SK-MEL-5 (cell line): ENCODE results near the gene ADIPOR2. TPM values are rescaled to one million over a fixed set of nuclear protein-coding genes. Genes with fewer than 3 reads are reported as not detected.
A peak's percentile ranks its signal among the peaks of the same experiment; 100 is the strongest.
"Not testable (repeated sequence)": the region's sequence is repeated elsewhere in the genome, so short reads cannot be mapped to it uniquely, and the experiment has no call there.

Experiments
- DNase-seq: peaks from one replicate; pipeline ENCODE4 v3.0.0-alpha.2; 2016; ENCODE audit warnings: low read depth, low spot score
- in situ Hi-C: cut with HindIII; loops from 2 replicates; pipeline ENCODE4 v1.10.0; 2016; ENCODE audit warnings: low sequenced_read_pairs, high pct_unique_total_duplicates, low pct_unique_long_range_greater_than_20kb
- total RNA-seq: library from RNA; depleted of rRNA; stranded (reverse); fragments of >200 nt; shearing (Covaris generic); gene quantifications from 2 replicates; pipeline ENCODE4 v1.2.3, GENCODE V29; 2014

Gene ADIPOR2
- total RNA-seq, 1 experiment from 2014 or later, result 61.3 TPM

- DNase-seq, result no peak
- in situ Hi-C loops, result no loop called here
These were observed 2.2 kb downstream of the ADIPOR2 start for GRCh38 chr12:1692895-1693610.

- DNase-seq, in situ Hi-C loops: not testable (repeated sequence)
These were observed 4.2 kb downstream of the ADIPOR2 start for GRCh38 chr12:1695097-1695496.

GRCh38 chr12:1695886-1696670 is 5.2 kb downstream of the ADIPOR2 start:
- in situ Hi-C loops, result no loop called here
- DNase-seq, result no peak

- DNase-seq, result no peak
- in situ Hi-C loops, result no loop called here
These were observed 5.9 kb downstream of the ADIPOR2 start for GRCh38 chr12:1696800-1697199.

- in situ Hi-C loops, result no loop called here
- no peak for DNase-seq
These were observed 6.4 kb downstream of the ADIPOR2 start for GRCh38 chr12:1697271-1697670.

GRCh38 chr12:1698720-1699119 is 7.8 kb downstream of the ADIPOR2 start:
- no peak for DNase-seq
- in situ Hi-C loops, result no loop called here

GRCh38 chr12:1702713-1703112 is 11.8 kb downstream of the ADIPOR2 start:
- DNase-seq, result no peak
- in situ Hi-C loops, result no loop called here

- in situ Hi-C loops, result no loop called here
These were observed 13.2 kb downstream of the ADIPOR2 start for GRCh38 chr12:1703771-1704722.

GRCh38 chr12:1705774-1706631 is 15.1 kb downstream of the ADIPOR2 start:
- DNase-seq, result no peak
- in situ Hi-C loops, result no loop called here

More at GRCh38 chr12:1703771-1704722, 13.2 kb downstream of the ADIPOR2 start:
- no peak for DNase-seq

- in situ Hi-C loops, result no loop called here
- DNase-seq, result no peak
These were observed 15.7 kb downstream of the ADIPOR2 start for GRCh38 chr12:1706632-1706980.

- DNase-seq, result no peak
- in situ Hi-C loops, result no loop called here
These were observed 16.2 kb downstream of the ADIPOR2 start for GRCh38 chr12:1707051-1707450.

- in situ Hi-C loops, DNase-seq: not testable (repeated sequence)
These were observed 19.1 kb downstream of the ADIPOR2 start for GRCh38 chr12:1709968-1710367.

- DNase-seq, result peak; percentile 46
- in situ Hi-C loops, result not testable (repeated sequence)
These were observed 20.0 kb downstream of the ADIPOR2 start for GRCh38 chr12:1710870-1711269.

- DNase-seq, in situ Hi-C loops: not testable (repeated sequence)
These were observed 20.8 kb downstream of the ADIPOR2 start for GRCh38 chr12:1711536-1712211.

- in situ Hi-C loops, result not testable (repeated sequence)
- DNase-seq, result peak; percentile 64
These were observed 21.4 kb downstream of the ADIPOR2 start for GRCh38 chr12:1712305-1712704.

GRCh38 chr12:1712852-1713251 is 22.0 kb downstream of the ADIPOR2 start:
- DNase-seq, in situ Hi-C loops: not testable (repeated sequence)
